Measurements from ENCODE around the gene CCDC197.

DNA sequence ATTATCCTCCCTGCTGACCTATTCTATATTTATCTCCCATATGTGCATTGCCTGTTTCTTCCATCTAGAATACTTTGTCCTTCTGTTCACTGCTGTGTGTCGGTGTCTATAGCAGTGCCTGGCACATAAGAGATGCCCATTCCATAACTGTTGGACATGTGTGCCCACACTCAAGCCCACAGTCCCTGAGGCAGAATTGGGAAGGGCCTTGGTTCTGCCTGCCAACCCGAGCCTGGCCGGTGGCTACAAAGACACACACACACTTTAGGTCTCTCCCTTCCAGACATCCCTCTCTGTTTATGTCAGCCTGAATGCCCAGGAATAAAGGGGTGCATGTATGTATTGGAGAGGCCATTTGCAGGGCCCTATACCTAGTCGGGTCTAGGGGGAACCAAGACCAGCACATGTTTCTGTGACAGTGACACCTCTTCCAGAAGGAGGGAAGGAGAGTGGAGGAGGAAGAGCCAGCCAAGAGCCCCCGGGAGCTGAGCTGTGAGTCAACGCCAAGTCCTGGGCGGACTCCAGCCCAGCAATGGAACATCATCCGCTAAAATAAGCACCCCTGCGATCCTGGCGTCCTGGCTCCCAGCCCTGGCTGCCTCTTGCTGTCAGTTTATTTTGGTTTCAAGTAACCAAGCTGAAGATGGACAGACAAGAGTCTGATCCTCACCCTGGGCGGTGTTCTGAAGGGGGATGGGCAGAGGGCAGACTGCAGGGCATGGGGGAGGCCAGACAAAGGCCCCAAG lies 16.5 kb upstream of the CCDC197 start:
- TF ChIP-seq ZNF670 (tag by site-specific recombination; IDR thresholded peaks at IDR 0.05; ENCODE audit: low read depth), result no peak
- no peak for TF ChIP-seq ZSCAN30 (tag by site-specific recombination; IDR thresholded peaks at IDR 0.05)
